ENCODE results near the gene PILRA.

DNA sequence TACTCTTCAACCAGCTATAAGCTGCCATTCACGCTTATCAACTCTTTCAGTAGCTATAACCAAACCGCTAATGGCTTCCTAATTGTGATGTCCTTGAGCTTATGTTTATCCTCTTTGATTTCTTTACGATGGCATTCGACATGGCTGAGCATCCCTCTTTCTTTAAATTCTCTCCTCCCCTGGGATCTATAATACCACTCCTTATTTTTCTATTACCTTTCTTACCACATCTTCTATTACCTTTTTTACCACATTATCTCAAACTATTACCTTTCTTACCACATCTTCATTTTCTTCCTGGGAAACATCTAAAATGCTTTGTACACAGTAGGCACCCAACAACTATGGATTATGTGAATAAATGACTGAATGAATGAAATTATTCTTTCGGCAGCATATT is 42.2 kb downstream of the PILRA start:
- TF ChIP-seq ZFX (IDR thresholded peaks at IDR 0.05; ENCODE audit: borderline replicate concordance) (no peak), CTCF (IDR thresholded peaks at IDR 0.05) (no peak)

Data from 22Rv1 (cell line).